ENCODE measurements around the gene FYCO1. TPM values are rescaled to one million over a fixed set of nuclear protein-coding genes. Genes with fewer than 3 reads are reported as not detected.

The FYCO1 gene
- total and polyA plus RNA-seq, 7 donors: 14.0 to 129 (median 68.3) TPM

DNA sequence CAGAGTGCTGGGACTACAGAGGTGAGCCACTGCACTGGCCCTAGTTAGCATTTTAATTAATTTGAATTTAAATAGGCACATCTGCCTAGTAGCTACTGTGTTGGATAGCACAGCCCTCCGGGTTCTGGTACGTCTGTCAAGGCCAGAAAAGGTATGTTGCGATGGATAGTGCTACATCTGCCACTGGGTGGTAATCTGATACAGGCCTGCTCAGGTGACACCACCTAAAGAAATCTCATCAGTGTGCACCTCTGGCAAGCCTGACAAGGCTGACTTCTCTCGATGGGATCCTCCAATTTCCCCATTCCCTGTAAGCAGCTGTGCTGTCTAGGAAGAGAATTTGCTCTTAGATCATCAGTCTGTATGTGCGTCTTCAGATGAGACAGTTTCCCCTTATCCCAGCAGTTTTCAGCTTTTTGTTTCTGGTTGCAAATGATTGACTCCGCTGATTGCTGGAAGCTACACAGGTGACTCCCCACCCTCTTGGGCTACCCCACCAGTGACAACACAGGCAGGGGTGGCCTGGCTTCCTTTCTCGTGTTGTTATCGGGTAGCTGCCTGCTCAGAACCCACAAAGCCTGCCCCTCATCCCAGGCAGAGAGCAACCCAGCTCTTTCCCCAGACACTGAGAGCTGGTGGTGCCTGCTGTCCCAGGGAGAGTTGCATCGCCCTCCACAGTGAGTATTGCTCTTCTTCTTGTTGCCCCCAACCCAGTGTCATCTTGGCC is 109.5 kb downstream of the FYCO1 start, which contains the start of gene CCR9:
Gene CCR9 (plus strand): TSS at position 565 of the 727 bp plus-strand sequence. CDS start 8,391 bp downstream, outside the sequence.
- no peaks in the 10 kb centered on the region for H3K27me3 ChIP-seq (ENCODE audit: insufficient read depth in 3 of 3, low read length in 2 of 3)
- ATAC-seq (no peak), DNase-seq (no peak)
- intact Hi-C loops (cut with DNase I): no loop called here
- H3K27ac ChIP-seq: no peak within 1 kb of the TSS
- H3K4me3 ChIP-seq: no peak within 1 kb of the TSS
- no peaks in the 10 kb centered on the region for H3K36me3 ChIP-seq (ENCODE audit: insufficient read depth in 1 of 2, low read depth in 1 of 2)
- WGBS, 3 donors: 79 to 81% (median 80%) methylated on average over 9 of the region's 9 CpGs
- no peaks in the 10 kb centered on the region for H3K4me1 ChIP-seq
- H3K9me3 ChIP-seq: no peaks in the 10 kb centered on the region
- TF ChIP-seq, protein P1, sequence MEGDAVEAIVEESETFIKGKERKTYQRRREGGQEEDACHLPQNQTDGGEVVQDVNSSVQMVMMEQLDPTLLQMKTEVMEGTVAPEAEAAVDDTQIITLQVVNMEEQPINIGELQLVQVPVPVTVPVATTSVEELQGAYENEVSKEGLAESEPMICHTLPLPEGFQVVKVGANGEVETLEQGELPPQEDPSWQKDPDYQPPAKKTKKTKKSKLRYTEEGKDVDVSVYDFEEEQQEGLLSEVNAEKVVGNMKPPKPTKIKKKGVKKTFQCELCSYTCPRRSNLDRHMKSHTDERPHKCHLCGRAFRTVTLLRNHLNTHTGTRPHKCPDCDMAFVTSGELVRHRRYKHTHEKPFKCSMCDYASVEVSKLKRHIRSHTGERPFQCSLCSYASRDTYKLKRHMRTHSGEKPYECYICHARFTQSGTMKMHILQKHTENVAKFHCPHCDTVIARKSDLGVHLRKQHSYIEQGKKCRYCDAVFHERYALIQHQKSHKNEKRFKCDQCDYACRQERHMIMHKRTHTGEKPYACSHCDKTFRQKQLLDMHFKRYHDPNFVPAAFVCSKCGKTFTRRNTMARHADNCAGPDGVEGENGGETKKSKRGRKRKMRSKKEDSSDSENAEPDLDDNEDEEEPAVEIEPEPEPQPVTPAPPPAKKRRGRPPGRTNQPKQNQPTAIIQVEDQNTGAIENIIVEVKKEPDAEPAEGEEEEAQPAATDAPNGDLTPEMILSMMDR (IDR thresholded peaks at IDR 0.05): no peak

DNA sequence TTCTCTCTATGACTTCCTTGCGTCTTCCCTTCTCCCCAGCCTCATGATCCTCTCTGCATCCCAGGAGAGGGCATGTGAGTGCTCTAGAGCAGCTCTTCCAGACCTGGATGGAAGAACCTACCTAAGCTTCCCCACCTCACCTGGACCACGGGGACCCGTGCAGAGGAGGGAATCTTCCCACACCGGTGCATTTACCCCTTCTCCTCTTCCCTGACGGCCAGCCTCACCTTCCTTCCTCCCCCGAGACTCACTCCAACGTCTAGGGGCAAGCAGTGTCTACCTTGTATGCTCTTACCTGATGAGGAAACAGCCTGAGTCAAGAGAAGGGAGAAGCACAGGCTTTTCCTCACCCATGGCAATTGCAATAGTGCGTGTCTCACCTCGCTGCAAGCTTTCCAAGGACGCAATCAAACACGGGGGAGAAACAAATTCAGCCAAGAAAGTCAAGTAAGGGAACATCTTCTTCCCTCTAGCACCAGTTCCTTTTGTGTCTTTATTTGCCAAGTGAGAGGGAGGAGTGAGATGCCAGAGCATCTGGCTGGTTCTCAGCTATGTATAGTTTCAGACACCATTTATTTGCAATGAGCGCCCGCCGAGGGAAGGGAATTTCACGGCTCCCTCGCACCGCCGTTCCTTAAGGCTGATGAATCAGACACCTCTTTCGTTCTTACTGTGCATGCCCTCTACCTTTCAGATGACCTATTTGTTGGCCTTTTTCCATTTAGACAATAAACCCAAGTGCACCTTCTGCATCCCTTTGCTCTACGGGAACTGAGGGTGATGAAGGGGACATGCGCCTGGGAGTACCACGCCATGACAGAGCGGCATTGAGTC is 111.0 kb downstream of the FYCO1 start:
- H3K4me1 ChIP-seq: no peaks in the 10 kb centered on the region
- DNase-seq: no peak
- no peaks in the 10 kb centered on the region for H3K9me3 ChIP-seq
- no peak overlapping the region for H3K4me3 ChIP-seq
- H3K27ac ChIP-seq: no peak overlapping the region
- H3K36me3 ChIP-seq (ENCODE audit: insufficient read depth in 1 of 2, low read depth in 1 of 2): no peaks in the 10 kb centered on the region
- no peak for ATAC-seq
- TF ChIP-seq, protein P1 (IDR thresholded peaks at IDR 0.05): no peak
- WGBS, 3 donors: 81 to 87% (median 83%) methylated on average over 23 of the region's 23 CpGs
- intact Hi-C loops (cut with DNase I): no loop called here
- H3K27me3 ChIP-seq (ENCODE audit: insufficient read depth in 3 of 3, low read length in 2 of 3): no peaks in the 10 kb centered on the region

DNA sequence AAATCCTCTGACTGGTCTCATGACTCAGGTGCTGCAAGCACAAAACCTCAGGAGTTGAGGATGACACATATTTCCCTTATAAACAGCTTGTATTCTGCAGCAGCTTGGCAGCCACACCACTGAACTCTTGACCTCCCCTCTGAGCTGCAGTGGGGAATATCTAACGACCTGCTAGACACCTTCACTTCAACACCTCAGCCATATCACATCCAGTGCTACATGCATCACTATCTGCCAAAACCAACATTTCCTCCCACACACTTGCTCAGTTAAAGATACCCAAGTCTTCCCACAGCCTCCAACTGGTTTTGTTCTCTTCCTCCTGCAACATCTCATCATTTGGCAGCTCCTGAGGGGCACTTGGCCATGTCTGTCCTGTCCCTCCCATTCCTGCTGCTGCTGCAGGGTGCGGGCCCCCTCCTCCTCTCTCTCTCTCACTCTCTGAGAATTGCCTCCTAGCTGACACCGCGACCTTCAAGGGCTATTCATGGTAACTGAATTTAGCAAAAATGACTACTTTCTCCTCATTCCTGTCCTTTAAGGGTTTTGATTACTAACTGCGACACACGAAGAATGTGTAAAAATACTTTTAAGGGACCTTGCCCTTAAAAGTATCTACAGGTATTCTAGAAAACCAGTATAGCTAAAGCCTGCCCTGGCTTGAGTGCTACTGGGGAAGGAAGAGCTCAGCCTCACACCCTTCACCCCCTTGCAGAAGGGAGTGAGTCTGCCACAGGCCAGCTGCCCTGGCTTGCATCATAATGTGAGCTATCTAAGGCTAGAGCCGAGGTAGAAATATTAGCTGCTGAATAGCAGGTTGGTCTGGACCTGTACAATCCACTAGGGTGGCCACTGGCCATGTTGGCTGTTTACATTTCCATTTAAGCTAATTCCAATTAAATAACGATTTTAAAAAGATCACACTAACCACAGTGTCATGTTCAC is 114.3 kb downstream of the FYCO1 start:
- intact Hi-C loops (cut with DNase I): no loop called here

DNA sequence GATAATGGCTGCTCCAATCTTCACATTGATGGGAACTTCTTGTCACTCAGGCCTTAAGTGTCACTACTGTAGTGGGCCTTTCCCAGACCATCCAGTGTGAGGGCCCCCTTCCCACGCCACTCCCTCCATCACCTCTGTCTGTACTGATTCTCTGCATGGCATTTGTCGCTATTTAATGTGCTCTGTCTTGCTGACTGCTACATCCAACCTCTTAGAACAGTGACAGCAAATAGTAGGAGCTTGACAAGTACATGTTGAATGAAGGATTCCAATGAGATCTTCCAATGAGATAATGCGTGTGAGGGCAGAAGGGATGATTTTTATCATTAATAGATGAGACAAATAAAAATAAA is 114.9 kb downstream of the FYCO1 start:
- intact Hi-C loops (cut with DNase I): no loop called here
- no peak overlapping the region for H3K4me3 ChIP-seq
- H3K4me1 ChIP-seq: no peaks in the 10 kb centered on the region
- ATAC-seq (no peak), DNase-seq (no peak)
- no peaks in the 10 kb centered on the region for H3K36me3 ChIP-seq (ENCODE audit: insufficient read depth in 1 of 2, low read depth in 1 of 2)
- H3K27ac ChIP-seq: no peak overlapping the region
- no peaks in the 10 kb centered on the region for H3K27me3 ChIP-seq (ENCODE audit: insufficient read depth in 3 of 3, low read length in 2 of 3)
- TF ChIP-seq, protein P1 (IDR thresholded peaks at IDR 0.05): no peak
- H3K9me3 ChIP-seq: no peaks in the 10 kb centered on the region
- 88 to 96% (median 91%) methylated on average over 3 of the region's 3 CpGs for WGBS, 3 donors

More for the DNA sequence above, 114.3 kb downstream of the FYCO1 start:
- TF ChIP-seq, protein P1 (IDR thresholded peaks at IDR 0.05): no peak
- H3K27ac ChIP-seq: no peak overlapping the region
- H3K36me3 ChIP-seq (ENCODE audit: insufficient read depth in 1 of 2, low read depth in 1 of 2): no peaks in the 10 kb centered on the region
- H3K4me1 ChIP-seq: no peaks in the 10 kb centered on the region
- DNase-seq (no peak), ATAC-seq (peak in 1 of 4 donors; percentile 53)
- no peaks in the 10 kb centered on the region for H3K27me3 ChIP-seq (ENCODE audit: insufficient read depth in 3 of 3, low read length in 2 of 3)
- 58 to 67% (median 62%) methylated on average over 8 of the region's 8 CpGs for WGBS, 3 donors
- H3K4me3 ChIP-seq: no peak overlapping the region
- no peaks in the 10 kb centered on the region for H3K9me3 ChIP-seq

Measured in psoas muscle (tissue), 8 donors.